GM12878 (cell line): Measurements from ENCODE around the gene DNAJC2. TPM values are rescaled to one million over a fixed set of nuclear protein-coding genes. Genes with fewer than 3 reads are reported as not detected.
"Not testable (repeated sequence)": the region's sequence is repeated elsewhere in the genome, so short reads cannot be mapped to it uniquely, and the experiment has no call there.

Source experiments
- ATAC-seq: fragments of 200-7000 bp; cut with Tn5 transposase; 3 replicates; pipeline ENCODE4 v1.9.1; 2020; ENCODE audit warnings: mild to moderate bottlenecking, moderate library complexity
- BruUV-seq: library from RNA; stranded (reverse); fragments of 400-500 nt; replicated peaks from 2 replicates; lab custom pipeline; 2021; lab: Mats Ljungman, UMichigan
- CTCF ChIA-PET: fragments of 300-600 bp; sonication (Branson Sonifier 250); formaldehyde crosslinking; extraction: SDS; loops from one replicate; lab custom pipeline; 2021; ENCODE audit warnings: inconsistent platforms; lab: Yijun Ruan, JAX
- POLR2A ChIA-PET: fragments of 350-600 bp; formaldehyde crosslinking; extraction: SDS; loops from one replicate; lab custom pipeline; 2021; ENCODE audit warnings: inconsistent platforms; lab: Charles Lee
- RAD21 ChIA-PET: fragments of 300-600 bp; sonication (Branson Sonifier 250); formaldehyde crosslinking; loops from one replicate; lab custom pipeline; 2023; ENCODE audit warnings: antibody characterized with exemption; ENCODE audit not compliant: unreplicated experiment; lab: Charles Lee
- SMC1A ChIA-PET: fragments of 300-600 bp; sonication (Branson Sonifier 250); formaldehyde crosslinking; loops from one replicate; lab custom pipeline; 2023; ENCODE audit not compliant: unreplicated experiment, uncharacterized antibody; lab: Charles Lee
- DNase-seq: peaks from one replicate; pipeline ENCODE4 v3.0.0-alpha.2; 2011; ENCODE audit warnings: low read depth, low spot score
- FAIRE-seq: peaks from 3 replicates; lab custom pipeline; 2011; peaks lifted over from hg19 to GRCh38; lab: Jason Lieb, UNC
- H2AFZ ChIP-seq: 2 replicates; pipeline ENCODE4 v1.6.0; 2011; ENCODE audit warnings: low read depth, low read length, control low read depth; ENCODE audit not compliant: control insufficient read depth
- H3K27ac ChIP-seq: 2 replicates; pipeline ENCODE4 v1.5.1; 2011; ENCODE audit warnings: control low read depth; ENCODE audit not compliant: control insufficient read depth, insufficient read depth
- H3K27me3 ChIP-seq, 2 experiments: replicated peaks in 1 of 2; 2 replicates each; pipeline versions ENCODE4 v1.6.0 to v1.6.1; 2011; ENCODE audit warnings: low read length in 1 of 2; ENCODE audit not compliant: control insufficient read depth in 2 of 2, insufficient read depth in 2 of 2
- H3K36me3 ChIP-seq, 2 experiments: 2 replicates each; pipeline ENCODE4 v1.5.1; 2011; ENCODE audit warnings: low read length in 1 of 2; ENCODE audit not compliant: control insufficient read depth in 2 of 2, insufficient read depth in 2 of 2
- H3K4me1 ChIP-seq: 2 replicates; pipeline ENCODE4 v1.6.1; 2011; ENCODE audit warnings: mild to moderate bottlenecking, low read length, moderate library complexity, mixed read lengths; ENCODE audit not compliant: control insufficient read depth, insufficient read depth
- H3K4me2 ChIP-seq: 2 replicates; pipeline ENCODE4 v1.6.0; 2011; ENCODE audit warnings: control low read depth; ENCODE audit not compliant: control insufficient read depth, insufficient read depth
- H3K4me3 ChIP-seq: fragments of 200-600 bp; sonication (generic); 2 replicates; pipeline ENCODE4 v1.5.1; 2016
- H3K79me2 ChIP-seq: 2 replicates; pipeline ENCODE4 v1.6.0; 2011; ENCODE audit warnings: low read length; ENCODE audit not compliant: control insufficient read depth, insufficient read depth
- H3K9ac ChIP-seq: 2 replicates; pipeline ENCODE4 v1.8.0; 2011; ENCODE audit warnings: low read length, control low read depth, mixed read lengths; ENCODE audit not compliant: control insufficient read depth, insufficient read depth
- H3K9me3 ChIP-seq: replicated peaks from 3 replicates; pipeline ENCODE4 v1.5.1; 2011; ENCODE audit warnings: mild to moderate bottlenecking, low read length; ENCODE audit not compliant: control insufficient read depth, insufficient read depth
- H4K20me1 ChIP-seq: 2 replicates; pipeline ENCODE4 v1.6.0; 2011; ENCODE audit not compliant: control insufficient read depth, insufficient read depth
- WGBS: methylation state at CpG from one replicate; pipeline ENCODE4 v1.1.6; 2016; ENCODE audit warnings: low lambda C conversion rate; ENCODE audit not compliant: insufficient replicate concordance, insufficient coverage; ENCODE audit errors: missing lambda C conversion rate; 5-methylcytosine and 5-hydroxymethylcytosine counted together
- in situ Hi-C: fragments of 300-500 bp; cut with MboI; formaldehyde crosslinking; loops from 9 replicates; pipeline ENCODE4 v1.14.3; 2018; ENCODE audit warnings: mixed read lengths
- intact Hi-C: fragments of 100-400 bp; cut with micrococcal nuclease; formaldehyde crosslinking; loops from one replicate; pipeline ENCODE4 v1.14.2; 2022; ENCODE audit not compliant: unreplicated experiment
- polyA plus RNA-seq, 11 experiments: library from polyadenylated mRNA; depleted of rRNA in 4 of 11; unstranded in 6 of 11; stranded (reverse) in 5 of 11; fragments of >200 nt; fragmentation: Nextera tagmentation in 4 of 11; fragmentation: Illumina TruSeq in 1 of 11; extraction: Ambion mirVana in 4 of 11; extraction: Trizol in 1 of 11; gene quantifications; 1 replicate in 1 of 11; 2 replicates in 10 of 11; pipeline versions ENCODE4 v1.2.1 to v1.2.3, GENCODE V29; 2011 to 2016; ENCODE audit warnings: inconsistent platforms in 2 of 11, missing spikeins in 2 of 11, low read depth in 1 of 11
- total RNA-seq, 4 experiments: library from RNA; depleted of rRNA in 3 of 4; stranded (reverse); fragments of >200 nt in 3 of 4; fragmentation: Illumina TruSeq in 1 of 4; extraction: Trizol in 1 of 4; gene quantifications; 2 replicates each; pipeline versions ENCODE4 v1.2.1 to v1.2.3, GENCODE V29; 2013 to 2021

Gene DNAJC2
- total and polyA plus RNA-seq, 10 of the 15 experiments (the other 5 are each of a cell fraction or from before 2014, with no cell fraction given) = 18.2 to 63.1 (median 30.6) TPM

GRCh38 chr7:103282802-103283427 is 61.7 kb downstream of the DNAJC2 start:
- H3K4me3 ChIP-seq, RAD21 ChIA-PET, ATAC-seq, H3K9ac ChIP-seq, H3K36me3 ChIP-seq, intact Hi-C loops, H2AFZ ChIP-seq, POLR2A ChIA-PET, SMC1A ChIA-PET, H3K4me2 ChIP-seq, H3K4me1 ChIP-seq, FAIRE-seq, DNase-seq, H3K79me2 ChIP-seq, H3K27me3 ChIP-seq, H3K27ac ChIP-seq, H4K20me1 ChIP-seq, CTCF ChIA-PET, BruUV-seq, H3K9me3 ChIP-seq: not testable (repeated sequence)
- WGBS = 17% methylated on average over 3 of the region's 3 CpGs
- in situ Hi-C loops = loop anchor here (25.0 kb wide), 1 partner anchor 879 kb away; no protein-coding TSS in a partner anchor

- in situ Hi-C loops = loop anchor here (25.0 kb wide), 1 partner anchor 882 kb away; no protein-coding TSS in a partner anchor
- RAD21 ChIA-PET = interaction anchor here (1.0 to 1.7 kb wide), 4 partner anchors 13 to 150 kb away, joined by 3 to 5 read pairs (median 4); partner anchors contain the start of gene NAPEPLD
- intact Hi-C loops = loop anchor here (2.0 kb wide), 1 partner anchor 132 kb away; the partner anchor contains the start of gene NAPEPLD
- POLR2A ChIA-PET = interaction anchor here (0.8 kb wide), 1 partner anchor 17 kb away, joined by 3 read pairs; the partner anchor contains the start of gene PMPCB
- not testable (repeated sequence) for H3K4me1 ChIP-seq, H3K27me3 ChIP-seq, H3K27ac ChIP-seq, H3K79me2 ChIP-seq, FAIRE-seq, DNase-seq, H3K36me3 ChIP-seq, BruUV-seq, H4K20me1 ChIP-seq, H3K9me3 ChIP-seq
- Histone ChIP-seq H3K4me2 (peak overlapping the region; percentile 75), H3K4me3 (peak overlapping the region; percentile 86), H3K9ac (peak overlapping the region; percentile 61), H2AFZ (peak overlapping the region; percentile 94)
- WGBS = 5% methylated on average over 25 of the region's 25 CpGs
- CTCF ChIA-PET = interaction anchor here (0.7 to 2.2 kb wide), 3 partner anchors 9 to 17 kb away, joined by 3 to 5 read pairs (median 4); partner anchors contain the start of gene PMPCB
- SMC1A ChIA-PET = interaction anchor here (1.1 to 1.7 kb wide), 2 partner anchors 10 to 128 kb away, joined by 4 read pairs; no protein-coding TSS in a partner anchor
- ATAC-seq = peak; percentile 6
These were observed 63.8 kb downstream of the DNAJC2 start for GRCh38 chr7:103280803-103281155.
